ENCODE measurements around the gene DYSF.

- TF ChIP-seq CTCF (IDR thresholded peaks at IDR 0.05; ENCODE audit: low read depth, low read length, poor library complexity, severe bottlenecking) (no peak), EZH2phosphoT487 (IDR thresholded peaks at IDR 0.05; ENCODE audit: borderline replicate concordance, low read length) (no peak)
Measured at GRCh38 chr2:71720283-71720560, 266.9 kb downstream of the DYSF start.
